Measurements from ENCODE around the gene GRPR.
"Not testable (repeated sequence)": the region's sequence is repeated elsewhere in the genome, so short reads cannot be mapped to it uniquely, and the experiment has no call there.

The GRPR gene

GRCh38 chrX:16142246-16142558 lies 18.8 kb downstream of the GRPR start:
- no peaks in the 10 kb centered on the region for H3K9me3 ChIP-seq
- H3K27ac ChIP-seq: no peak overlapping the region
- H3K4me1 ChIP-seq: no peaks in the 10 kb centered on the region
- H3K36me3 ChIP-seq: no peaks in the 10 kb centered on the region
- no peaks in the 10 kb centered on the region for H3K27me3 ChIP-seq
- no peak for DNase-seq
- no peak for TF ChIP-seq CTCF (IDR thresholded peaks at IDR 0.05)
- H3K4me3 ChIP-seq: no peak overlapping the region
- intact Hi-C loops (cut with DNase I; ENCODE audit: low total_unique reads): no loop called here

GRCh38 chrX:16143968-16144367 lies 20.6 kb downstream of the GRPR start:
- no peak overlapping the region for H3K4me3 ChIP-seq
- H3K27ac ChIP-seq: no peak overlapping the region
- no peaks in the 10 kb centered on the region for H3K9me3 ChIP-seq
- no peaks in the 10 kb centered on the region for H3K4me1 ChIP-seq
- intact Hi-C loops (cut with DNase I; ENCODE audit: low total_unique reads): no loop called here
- H3K27me3 ChIP-seq: no peaks in the 10 kb centered on the region
- TF ChIP-seq CTCF (IDR thresholded peaks at IDR 0.05): no peak
- no peaks in the 10 kb centered on the region for H3K36me3 ChIP-seq
- DNase-seq: no peak

- no peak for TF ChIP-seq CTCF (IDR thresholded peaks at IDR 0.05)
- H3K27ac ChIP-seq: no peak overlapping the region
- intact Hi-C loops (cut with DNase I; ENCODE audit: low total_unique reads): no loop called here
- no peaks in the 10 kb centered on the region for H3K27me3 ChIP-seq
- DNase-seq: no peak
- no peak overlapping the region for H3K4me3 ChIP-seq
- no peaks in the 10 kb centered on the region for H3K4me1 ChIP-seq
- no peaks in the 10 kb centered on the region for H3K36me3 ChIP-seq
- no peaks in the 10 kb centered on the region for H3K9me3 ChIP-seq
Observed at GRCh38 chrX:16144420-16144819, 21.1 kb downstream of the GRPR start.

- intact Hi-C loops (cut with DNase I; ENCODE audit: low total_unique reads); H3K9me3 ChIP-seq; H3K27ac ChIP-seq; H3K27me3 ChIP-seq; DNase-seq; H3K4me1 ChIP-seq; H3K4me3 ChIP-seq; H3K36me3 ChIP-seq: not testable (repeated sequence)
Observed at GRCh38 chrX:16145093-16145492, 21.7 kb downstream of the GRPR start.

- no peaks in the 10 kb centered on the region for H3K36me3 ChIP-seq
- no peak overlapping the region for H3K4me3 ChIP-seq
- no peak overlapping the region for H3K27ac ChIP-seq
- intact Hi-C loops (cut with DNase I; ENCODE audit: low total_unique reads): no loop called here
- H3K9me3 ChIP-seq: no peaks in the 10 kb centered on the region
- no peak for DNase-seq
- H3K27me3 ChIP-seq: no peaks in the 10 kb centered on the region
- no peaks in the 10 kb centered on the region for H3K4me1 ChIP-seq
- TF ChIP-seq CTCF (IDR thresholded peaks at IDR 0.05): no peak
Observed at GRCh38 chrX:16145656-16146055, 22.3 kb downstream of the GRPR start.

- H3K4me3 ChIP-seq: no peak overlapping the region
Observed at GRCh38 chrX:16148896-16149295, 25.5 kb downstream of the GRPR start.

More at GRCh38 chrX:16148896-16149295, 25.5 kb downstream of the GRPR start:
- no peak overlapping the region for H3K27ac ChIP-seq
- intact Hi-C loops (cut with DNase I; ENCODE audit: low total_unique reads): no loop called here
- no peaks in the 10 kb centered on the region for H3K36me3 ChIP-seq
- no peaks in the 10 kb centered on the region for H3K27me3 ChIP-seq
- no peak for TF ChIP-seq CTCF (IDR thresholded peaks at IDR 0.05)
- no peak for DNase-seq
- no peaks in the 10 kb centered on the region for H3K9me3 ChIP-seq
- H3K4me1 ChIP-seq: no peaks in the 10 kb centered on the region
